Measurements from ENCODE around the gene MAP3K7CL.
"Not testable (repeated sequence)": the region's sequence is repeated elsewhere in the genome, so short reads cannot be mapped to it uniquely, and the experiment has no call there.

MAP3K7CL gene

DNA sequence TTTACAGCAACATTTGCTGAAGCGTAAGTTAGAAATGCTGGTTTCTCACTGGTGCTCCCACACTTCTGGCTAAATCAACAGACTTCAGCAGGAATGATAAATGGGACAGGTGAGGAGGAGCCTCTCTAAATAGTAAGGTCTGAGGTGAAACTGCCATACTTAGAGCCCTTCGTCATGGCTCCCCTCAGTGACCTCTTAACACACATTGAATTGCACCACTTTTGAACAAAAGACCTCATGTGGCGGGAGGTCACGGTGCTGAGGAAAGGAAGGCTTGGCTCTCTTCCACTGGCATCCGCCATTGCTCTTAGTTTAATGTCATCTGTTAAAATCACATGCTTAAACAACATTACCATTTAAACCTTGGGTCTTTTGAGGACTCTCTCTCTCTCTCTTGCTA is 3.4 kb downstream of the MAP3K7CL start:
- DNase-seq (ENCODE audit: low read depth): no peak

DNA sequence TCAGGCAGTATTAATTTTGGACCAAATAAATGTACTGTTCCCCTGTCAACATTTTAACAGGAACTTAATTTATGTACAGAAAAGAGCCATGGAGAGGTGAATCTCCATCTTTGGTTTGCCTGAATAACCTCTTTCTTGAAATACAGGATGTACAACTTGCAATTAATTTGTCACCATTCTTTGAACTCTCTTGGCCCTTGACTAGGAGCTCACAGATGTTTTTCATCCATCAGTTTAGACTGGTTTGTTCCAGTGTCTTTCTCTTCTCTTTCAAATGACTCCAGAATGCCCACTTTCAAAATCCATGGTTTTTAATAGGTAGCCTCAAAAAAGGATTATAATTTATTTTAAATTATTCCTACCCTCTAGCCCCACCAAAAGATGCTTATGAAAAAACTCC is 5.0 kb downstream of the MAP3K7CL start:
- no peak for DNase-seq (ENCODE audit: low read depth)

DNA sequence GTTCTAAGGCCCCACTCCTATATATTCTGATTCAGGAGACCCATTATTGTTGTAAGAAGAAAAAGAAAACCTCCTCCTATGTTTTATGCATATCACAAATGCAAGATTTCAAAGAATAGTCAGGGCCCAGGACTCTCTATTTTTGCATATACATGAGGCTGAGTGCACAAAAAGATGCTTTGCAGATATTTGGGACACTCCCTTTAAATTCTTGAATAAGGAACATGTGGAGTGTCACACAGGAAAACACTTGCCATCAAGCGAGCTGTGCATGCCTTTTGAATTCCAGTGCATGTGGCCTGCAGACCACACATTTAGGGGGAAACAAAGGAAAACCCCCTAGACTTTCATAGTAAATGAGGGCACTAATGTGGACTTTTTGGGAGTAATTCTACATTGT is 5.6 kb downstream of the MAP3K7CL start:
- no peak for DNase-seq (ENCODE audit: low read depth)

DNA sequence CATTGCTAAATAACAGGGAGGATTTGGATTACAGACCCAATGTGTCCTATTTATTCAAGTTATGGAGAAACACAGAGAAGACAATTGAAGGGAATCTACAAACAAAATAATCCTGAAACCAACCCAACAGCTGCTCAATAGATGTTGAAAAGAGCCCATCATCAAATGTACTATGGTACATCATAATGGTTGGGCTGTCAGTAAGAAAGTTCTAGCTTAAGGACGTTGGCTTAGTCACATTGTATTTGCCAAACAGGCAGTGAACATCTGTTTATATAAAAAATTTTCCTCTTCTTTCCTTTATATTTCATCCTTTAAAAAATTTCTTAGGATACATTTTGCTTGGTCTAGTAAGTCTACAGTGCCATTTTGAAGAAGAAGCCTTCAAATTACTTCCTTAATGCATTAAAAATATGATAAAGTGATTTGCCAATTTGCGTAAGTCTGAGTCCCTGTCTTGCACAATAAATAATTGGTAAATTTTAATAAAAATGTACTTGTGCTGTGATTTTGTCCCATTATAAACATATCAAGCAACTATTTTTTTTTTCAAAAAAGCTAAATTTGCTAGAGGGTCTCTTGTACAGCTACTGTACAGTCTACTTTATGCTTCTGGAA is 14.4 kb downstream of the MAP3K7CL start:
- DNase-seq (ENCODE audit: low read depth): no peak

DNA sequence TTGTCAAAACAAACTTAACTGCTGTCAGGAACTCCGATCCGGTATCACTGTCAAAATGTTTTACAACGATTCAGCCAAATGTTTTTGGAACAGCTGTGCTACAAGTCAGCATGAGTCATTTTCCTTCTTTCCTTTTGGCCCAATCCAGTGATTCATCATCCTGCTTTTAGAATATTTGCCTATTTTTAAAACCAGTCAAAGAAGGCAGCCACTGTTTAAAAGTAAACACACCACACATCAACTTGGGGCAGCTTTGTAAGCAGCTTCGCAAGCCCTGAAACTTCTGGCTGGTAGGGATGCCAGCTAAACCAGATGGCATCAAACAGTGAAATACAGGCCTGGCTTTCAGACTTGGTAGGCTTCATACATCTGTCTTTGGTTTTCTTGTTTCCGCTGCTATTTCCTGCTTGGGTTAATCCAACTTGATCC is 14.9 kb downstream of the MAP3K7CL start:
- DNase-seq (ENCODE audit: low read depth): no peak

DNA sequence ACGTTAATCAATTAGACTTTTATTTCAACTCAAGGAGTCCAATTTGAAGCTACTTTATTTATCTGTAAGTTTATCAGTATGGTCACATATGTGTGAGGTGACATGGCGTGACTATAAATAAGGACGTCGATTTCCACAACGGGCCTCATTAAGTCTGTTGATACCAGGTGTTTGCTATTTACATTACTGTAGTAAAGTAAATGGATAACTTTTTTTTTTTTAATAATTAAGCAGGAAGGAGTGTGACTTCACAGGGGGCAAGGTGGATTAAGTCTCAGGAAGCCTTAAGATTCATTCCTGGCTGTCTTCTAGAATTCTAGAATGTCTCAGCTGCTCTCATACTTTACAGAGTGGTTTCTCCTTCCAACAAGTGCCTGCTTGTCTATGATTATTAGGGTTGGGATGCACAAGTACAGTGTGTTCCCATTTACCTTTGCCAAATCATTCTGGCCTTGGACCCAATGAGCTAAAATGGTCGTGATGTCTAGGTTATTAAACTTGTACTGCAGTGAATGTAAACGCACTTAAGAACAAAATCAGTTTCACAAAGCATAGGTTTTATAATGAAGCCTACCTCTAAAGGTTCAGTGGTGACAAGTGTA is 15.5 kb downstream of the MAP3K7CL start:
- DNase-seq (ENCODE audit: low read depth): no peak

DNA sequence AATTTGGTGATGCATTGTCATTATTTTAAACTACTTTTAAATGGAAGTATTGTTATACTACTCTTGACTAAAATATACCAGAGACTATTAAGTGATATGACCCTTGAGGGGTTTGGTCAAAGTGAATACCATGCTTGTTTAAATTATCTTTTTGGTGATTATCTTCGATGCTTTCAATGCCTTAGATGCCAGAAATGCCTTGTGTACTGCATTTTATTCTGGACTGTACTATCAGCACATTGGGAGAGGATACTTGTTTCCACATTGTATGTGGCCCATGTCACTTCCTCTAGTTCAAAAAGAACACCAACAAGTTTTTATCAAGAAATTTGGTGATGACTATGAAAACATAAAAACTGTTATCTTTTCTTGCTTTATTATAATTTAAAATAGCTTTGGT is 16.3 kb downstream of the MAP3K7CL start:
- no peak for DNase-seq (ENCODE audit: low read depth)

DNA sequence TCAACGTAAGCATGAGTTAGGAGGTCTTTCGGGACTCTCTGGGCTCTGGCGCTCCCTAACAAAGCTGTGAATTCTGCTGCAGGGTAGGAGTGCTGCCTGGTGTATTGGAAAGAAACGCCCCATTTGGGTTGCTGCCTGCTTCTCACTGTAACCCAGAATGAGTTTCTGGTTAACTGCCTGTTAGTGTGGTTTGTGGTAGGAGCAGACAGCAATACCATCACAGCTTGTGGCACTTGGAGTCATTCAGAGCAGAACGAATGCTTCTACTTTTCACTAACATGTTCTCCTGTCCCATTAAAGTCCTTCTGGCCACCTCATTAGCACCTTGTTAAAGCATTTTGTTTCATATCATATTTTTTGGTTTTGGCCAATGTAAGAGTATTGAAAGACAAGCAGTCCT is 18.1 kb downstream of the MAP3K7CL start:
- no peak for DNase-seq (ENCODE audit: low read depth)

DNA sequence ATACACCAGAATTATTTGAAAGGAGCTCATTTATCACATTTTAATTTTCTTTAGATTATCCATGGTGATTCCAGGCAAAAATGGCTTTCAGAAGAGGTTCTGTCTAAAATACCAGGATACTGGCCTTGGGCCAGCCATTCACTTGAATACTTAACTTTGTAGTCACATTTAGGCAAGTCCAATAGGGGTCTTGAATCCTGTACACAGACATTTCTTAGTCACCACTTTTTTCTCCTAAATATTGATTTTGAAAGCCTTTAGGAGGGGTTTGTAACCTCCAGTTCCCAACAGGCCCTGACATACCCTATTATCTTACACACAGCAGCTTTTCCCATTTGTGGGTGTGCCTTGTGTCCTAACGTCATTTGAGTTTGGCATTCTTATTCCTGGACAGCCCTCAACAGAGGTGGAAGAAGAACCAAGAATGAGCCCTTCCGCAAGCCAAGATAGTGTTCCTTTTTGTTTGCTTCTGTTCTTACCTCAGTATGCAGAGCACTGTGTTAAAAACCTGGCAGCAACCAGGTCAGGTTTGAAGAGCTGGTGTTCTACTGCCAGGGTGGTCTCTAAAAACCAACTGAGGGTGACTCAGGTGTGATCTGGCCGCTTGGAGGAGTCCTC is 19.5 kb downstream of the MAP3K7CL start:
- DNase-seq (ENCODE audit: low read depth): no peak

DNA sequence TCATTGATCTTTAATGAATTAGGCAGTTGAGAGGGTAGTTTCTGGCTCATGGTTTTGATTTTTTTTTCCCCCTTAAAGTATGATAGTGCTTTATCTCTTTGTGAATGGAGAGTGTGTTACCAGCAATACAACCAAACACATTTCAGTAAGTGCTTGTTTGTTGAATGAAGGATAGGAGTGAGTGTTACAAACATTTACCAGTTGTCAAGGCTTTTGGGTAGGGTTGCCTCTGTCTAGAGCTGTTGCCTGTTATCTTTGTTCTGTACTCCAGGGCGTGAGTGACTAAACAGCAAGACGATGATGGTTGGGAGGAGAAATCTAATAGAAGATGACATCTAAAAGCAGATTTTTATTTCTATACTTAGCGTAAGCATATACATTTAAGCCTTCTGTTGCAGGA is 21.5 kb downstream of the MAP3K7CL start:
- DNase-seq (ENCODE audit: low read depth): no peak

DNA sequence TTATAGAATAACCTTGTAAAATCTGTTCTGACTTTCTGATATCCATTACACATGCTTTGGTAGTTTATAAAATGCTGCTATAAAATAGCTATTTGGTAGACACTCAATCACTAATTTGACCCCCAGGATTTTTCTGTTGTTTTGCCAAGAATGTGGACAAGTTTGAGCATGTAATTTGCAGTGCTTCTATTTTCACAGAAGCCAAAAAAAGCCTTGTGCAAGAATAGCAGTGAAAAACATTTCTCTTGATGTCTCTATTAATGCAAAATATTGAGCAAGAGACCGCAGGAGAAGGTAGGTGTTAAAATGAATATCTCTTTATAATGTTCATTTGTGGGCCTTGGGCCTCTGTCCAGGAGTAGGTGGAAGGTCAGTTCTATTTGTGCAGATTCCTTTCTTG is 22.5 kb downstream of the MAP3K7CL start:
- no peak for DNase-seq (ENCODE audit: low read depth)

DNA sequence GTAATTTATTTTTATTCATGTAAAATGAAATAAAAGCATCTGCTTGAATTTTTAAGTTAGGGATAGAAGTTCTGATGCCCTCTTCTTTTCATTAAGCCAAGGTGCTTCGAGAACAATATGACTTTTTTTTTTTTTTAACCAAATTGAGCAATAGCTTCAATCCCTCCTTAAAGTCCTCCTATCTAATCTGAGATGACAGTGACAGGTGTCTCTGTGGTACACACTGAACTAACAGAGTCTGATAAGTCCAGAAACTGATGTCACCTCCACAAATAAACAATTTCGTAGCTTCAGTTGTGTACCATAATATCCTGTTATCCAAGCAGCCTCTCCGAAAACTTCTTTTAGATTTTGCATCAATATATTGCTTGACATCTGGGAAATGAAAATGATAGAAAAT is 23.8 kb downstream of the MAP3K7CL start:
- no peak for DNase-seq (ENCODE audit: low read depth)

DNA sequence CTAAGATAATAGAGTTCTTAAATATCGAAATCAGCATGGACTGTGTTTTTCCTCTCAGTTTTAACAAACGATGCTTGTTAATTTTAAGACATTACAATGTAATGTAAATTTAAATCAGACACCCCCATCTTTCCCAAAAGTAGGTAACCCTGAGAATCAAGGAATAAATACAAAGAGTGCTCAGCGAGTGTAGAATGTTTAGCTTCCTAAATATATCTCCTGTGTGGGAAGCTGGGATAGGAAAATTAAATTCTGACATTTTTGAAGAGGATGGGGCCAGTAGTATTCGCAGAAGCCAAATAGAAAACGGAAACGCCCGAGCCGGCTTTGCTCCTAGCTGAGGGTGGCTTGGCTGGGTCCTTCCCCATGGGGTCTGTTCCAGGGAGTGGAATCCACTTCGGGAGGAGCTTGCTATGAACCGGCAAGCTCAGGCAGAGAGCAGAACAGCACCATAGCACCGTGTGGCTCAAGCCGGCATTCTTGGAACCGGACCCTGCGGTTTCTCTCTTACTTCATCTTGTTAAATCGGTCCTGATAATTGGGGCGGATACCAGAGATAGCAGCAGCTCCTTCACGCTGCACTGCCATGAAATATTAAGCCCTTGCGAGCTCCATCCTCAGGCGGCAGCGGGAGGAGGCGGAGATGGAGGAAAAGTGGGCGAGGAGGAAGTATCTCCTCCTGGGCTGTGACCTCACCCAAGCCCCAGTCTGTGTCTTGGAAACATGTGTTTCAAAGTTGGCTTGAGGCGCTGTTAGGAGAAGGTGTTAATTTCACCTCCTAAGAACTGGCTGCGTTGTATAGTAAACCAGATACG is 24.9 kb downstream of the MAP3K7CL start:
- DNase-seq (ENCODE audit: low read depth): no peak

DNA sequence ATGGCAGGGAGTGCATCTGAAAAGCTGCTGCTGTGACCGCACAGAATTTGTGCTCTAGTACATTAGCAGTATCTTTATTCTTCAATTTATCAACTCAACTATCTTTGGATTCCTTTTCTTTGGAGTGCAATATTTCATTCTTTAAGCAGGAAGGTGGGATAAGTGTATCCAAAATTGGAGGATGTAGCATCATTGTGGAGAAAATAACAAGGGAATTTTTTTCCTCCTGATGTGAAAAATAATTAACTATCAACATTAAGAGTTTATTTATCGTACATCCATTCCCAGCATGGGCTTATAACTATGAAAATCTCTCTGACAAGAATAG is 25.5 kb downstream of the MAP3K7CL start:
- no peak for DNase-seq (ENCODE audit: low read depth)

DNA sequence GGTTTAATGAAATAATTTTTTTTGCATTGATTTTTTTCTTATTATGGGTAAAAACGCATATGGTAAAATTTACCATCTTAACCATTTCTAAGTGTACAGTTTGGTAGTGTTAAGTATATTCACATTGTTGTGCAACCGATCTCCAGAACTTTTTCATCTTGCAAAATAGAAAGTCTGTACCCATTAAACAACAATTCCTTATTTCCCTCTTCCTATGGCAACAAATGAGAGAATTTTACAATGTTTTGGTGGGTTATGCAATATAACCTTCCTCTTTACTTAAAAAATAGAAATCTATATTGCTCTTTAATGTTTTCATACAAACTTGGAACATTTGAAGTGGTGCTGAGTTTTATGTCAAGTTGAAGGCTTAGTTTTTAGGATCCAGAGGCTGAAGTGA is 26.6 kb downstream of the MAP3K7CL start:
- DNase-seq (ENCODE audit: low read depth): no peak

DNA sequence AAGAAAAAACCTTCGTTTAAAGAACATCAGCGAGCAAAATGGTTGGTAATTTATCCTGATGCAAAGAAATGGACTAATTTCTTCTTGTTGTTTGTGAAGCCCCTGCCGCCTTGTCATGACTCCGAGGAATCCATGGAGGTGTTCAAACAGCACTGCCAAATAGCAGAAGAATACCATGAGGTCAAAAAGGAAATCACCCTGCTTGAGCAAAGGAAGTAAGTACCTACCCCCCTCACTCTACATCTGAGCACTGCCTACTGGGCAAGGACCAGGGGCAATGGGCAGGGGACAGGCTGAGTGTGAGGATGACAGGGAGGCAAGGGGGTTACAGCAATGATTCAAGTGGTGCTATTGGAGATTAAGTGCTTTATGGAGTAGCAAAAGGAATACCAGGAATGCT is 29.4 kb downstream of the MAP3K7CL start:
- DNase-seq (ENCODE audit: low read depth): no peak

DNA sequence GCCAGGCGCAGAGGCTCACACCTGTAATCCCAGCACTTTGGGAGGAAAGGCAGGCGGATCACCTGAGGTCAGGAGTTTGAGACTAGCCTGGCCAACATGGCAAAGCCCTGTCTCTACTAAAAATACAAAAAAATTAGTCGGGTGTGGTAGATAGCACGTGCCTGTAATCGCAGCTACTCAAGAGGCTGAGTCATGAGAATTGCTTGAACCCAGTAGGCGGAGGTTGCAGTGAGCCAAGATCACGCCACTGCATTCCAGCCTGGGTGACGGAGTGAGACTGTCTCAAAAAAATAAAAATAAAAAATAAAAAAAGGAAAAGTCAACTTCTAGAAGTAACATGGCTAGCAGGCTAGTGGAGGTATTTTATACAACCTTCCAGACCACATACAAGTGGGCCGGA is 32.4 kb downstream of the MAP3K7CL start:
- DNase-seq (ENCODE audit: low read depth): not testable (repeated sequence)

DNA sequence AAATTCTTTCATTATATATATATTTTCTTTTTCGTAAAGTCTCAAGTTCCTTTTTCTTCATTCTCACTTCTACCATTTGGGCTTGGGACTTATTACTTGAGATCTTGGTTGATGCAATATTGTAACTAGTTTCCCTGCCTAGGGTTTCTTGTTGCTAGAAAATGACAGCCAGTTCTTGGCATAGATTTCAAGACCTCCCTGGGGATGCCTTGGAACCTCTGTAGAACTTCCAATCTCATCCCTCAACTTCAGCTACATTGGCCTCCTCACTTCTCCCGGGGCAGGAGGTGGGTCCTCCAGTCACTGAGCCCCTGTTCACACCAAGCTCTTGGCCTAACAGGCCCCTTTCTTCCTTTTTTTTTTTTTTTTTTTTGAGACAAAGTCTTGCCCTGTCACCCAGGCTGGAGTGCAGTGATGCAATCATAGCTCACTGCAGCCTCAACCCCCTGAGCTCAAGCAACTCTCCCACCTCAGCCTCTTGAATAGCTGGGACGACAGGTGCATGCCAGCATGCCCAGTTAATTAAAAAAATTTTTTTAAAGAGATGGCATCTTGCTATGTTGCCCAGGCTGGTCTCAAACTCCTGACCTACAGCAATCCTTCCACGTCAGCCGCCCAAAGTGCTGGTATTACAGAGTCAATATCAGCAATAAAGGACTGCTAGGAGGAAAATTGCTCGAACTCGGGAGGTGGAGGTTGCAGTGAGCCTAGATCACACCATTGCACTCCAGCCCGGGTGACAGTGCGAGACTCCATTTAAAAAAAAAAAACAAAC is 33.1 kb downstream of the MAP3K7CL start:
- DNase-seq (ENCODE audit: low read depth): no peak

DNA sequence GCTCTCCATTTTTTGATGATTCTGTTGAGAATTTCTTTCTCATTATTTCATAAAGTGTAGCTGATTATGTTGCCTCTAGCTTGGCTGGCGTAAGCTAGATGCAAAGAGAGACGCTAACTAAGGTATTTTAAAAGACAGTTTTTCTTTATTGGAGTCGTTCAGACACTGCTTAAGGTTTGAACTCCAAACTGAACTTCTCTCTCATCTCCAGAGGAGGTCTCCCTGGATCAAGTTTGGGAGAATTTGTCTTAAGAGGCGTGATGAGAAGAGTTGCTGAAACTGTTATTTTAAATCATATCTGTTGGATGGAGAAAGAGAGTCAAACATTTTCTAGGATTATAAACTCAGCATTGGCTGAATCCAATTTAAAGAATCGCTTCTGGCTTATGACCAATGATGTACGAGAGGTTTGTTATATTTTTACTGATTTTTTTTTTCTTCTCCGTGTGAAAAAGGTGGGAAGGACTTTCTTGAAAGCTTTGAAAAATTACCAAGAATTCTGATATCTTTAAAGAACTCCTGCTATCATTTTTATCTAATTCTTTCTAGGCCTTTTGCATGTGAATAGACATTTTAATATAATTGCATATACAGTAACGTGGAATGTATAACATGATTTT is 34.0 kb downstream of the MAP3K7CL start:
- DNase-seq (ENCODE audit: low read depth): no peak

DNA sequence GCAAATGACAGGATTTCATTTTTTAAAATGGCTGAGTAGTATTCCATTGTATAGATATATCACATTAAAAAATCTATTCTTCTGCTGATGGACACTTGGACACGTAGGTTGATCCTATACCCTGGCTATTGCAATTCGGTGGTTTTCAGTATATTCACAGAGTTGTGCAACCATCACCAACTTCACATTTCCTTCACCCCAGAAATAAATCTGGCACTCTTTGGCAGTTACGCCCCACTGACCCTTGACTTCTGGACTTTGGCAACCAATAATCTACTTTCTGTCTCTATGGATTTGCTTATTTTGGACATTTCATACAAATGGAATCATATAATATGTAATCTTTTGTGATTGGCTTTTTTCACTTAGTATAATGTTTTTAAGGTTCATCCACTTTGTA is 35.9 kb downstream of the MAP3K7CL start:
- DNase-seq (ENCODE audit: low read depth): no peak

DNA sequence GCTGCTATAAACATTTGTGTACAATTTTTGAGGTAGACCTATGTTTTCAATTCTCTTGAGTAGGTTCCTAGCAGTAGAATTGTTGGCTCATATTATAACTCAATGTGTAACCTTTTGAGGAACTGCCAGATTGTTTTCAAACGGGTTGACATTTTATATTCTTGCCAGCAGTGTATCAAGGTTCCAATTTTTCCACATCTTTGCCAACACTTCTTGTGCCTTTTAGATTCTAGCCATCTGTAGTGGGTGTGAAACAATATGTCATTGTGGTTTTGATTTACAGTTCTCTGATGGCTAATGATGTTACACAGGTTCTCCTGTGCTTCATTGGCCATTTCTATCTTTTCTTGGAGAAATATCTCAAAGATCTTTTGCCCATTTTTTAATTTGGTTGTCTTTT is 36.4 kb downstream of the MAP3K7CL start:
- DNase-seq (ENCODE audit: low read depth): no peak

DNA sequence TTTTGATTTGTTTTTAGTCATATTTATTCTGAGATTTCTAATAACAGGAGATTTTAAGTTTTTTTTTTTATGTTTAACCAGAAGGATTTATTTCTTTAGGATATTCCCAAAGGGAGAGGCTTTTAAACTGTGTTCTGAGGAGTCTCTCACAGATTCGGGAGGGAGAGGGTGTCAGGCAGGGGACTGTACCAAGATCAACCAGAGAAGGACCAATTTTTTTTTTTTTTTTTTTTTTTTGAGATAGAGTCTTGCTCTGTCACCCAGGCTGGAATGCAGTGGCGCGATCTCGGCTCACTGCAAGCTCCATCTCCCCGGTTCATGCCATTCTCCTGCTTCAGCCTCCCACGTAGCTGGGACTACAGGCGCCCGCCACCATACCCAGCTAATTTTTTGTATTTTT is 37.0 kb downstream of the MAP3K7CL start:
- DNase-seq (ENCODE audit: low read depth): not testable (repeated sequence)
